Cardiac fibroblast (primary cell): ENCODE data around the gene CCR5.
"Not testable (repeated sequence)": the region's sequence is repeated elsewhere in the genome, so short reads cannot be mapped to it uniquely, and the experiment has no call there.

ENCODE experiments used
- DNase-seq, 2 donors: peaks; one replicate each; pipeline versions ENCODE4 v3.0.0 to v3.0.0-alpha.2; 2010; ENCODE audit warnings: low read depth in 2 of 2
- H3K4me3 ChIP-seq, 2 donors: replicated peaks in 1 of 2; 1 replicate in 1 of 2; 2 replicates in 1 of 2; pipeline ENCODE4 v1.5.1; 2011; ENCODE audit warnings: low read depth in 2 of 2, low read length in 2 of 2, mild to moderate bottlenecking in 2 of 2, moderate library complexity in 1 of 2
- TF ChIP-seq, protein P1 (sequence below): IDR thresholded peaks from one replicate; pipeline ENCODE4 v1.5.1; 2011; ENCODE audit warnings: low read depth, mild to moderate bottlenecking, low read length, inconsistent platforms

The CCR5 gene

DNA sequence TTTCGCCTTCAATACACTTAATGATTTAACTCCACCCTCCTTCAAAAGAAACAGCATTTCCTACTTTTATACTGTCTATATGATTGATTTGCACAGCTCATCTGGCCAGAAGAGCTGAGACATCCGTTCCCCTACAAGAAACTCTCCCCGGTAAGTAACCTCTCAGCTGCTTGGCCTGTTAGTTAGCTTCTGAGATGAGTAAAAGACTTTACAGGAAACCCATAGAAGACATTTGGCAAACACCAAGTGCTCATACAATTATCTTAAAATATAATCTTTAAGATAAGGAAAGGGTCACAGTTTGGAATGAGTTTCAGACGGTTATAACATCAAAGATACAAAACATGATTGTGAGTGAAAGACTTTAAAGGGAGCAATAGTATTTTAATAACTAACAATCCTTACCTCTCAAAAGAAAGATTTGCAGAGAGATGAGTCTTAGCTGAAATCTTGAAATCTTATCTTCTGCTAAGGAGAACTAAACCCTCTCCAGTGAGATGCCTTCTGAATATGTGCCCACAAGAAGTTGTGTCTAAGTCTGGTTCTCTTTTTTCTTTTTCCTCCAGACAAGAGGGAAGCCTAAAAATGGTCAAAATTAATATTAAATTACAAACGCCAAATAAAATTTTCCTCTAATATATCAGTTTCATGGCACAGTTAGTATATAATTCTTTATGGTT lies at the start of gene CCR5:
TSS of gene CCR5 (plus strand) at position 108 of the 680 bp plus-strand sequence. CDS start 1,957 bp downstream, outside the sequence.
- H3K4me3 ChIP-seq: no peak within 1 kb of the TSS
- no peak for DNase-seq
- TF ChIP-seq, protein P1, sequence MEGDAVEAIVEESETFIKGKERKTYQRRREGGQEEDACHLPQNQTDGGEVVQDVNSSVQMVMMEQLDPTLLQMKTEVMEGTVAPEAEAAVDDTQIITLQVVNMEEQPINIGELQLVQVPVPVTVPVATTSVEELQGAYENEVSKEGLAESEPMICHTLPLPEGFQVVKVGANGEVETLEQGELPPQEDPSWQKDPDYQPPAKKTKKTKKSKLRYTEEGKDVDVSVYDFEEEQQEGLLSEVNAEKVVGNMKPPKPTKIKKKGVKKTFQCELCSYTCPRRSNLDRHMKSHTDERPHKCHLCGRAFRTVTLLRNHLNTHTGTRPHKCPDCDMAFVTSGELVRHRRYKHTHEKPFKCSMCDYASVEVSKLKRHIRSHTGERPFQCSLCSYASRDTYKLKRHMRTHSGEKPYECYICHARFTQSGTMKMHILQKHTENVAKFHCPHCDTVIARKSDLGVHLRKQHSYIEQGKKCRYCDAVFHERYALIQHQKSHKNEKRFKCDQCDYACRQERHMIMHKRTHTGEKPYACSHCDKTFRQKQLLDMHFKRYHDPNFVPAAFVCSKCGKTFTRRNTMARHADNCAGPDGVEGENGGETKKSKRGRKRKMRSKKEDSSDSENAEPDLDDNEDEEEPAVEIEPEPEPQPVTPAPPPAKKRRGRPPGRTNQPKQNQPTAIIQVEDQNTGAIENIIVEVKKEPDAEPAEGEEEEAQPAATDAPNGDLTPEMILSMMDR: no peak

GRCh38 chr3:46321461-46322104 lies 49.2 kb upstream of the CCR5 start:
- TF ChIP-seq, protein P1: no peak
- DNase-seq: no peak
- H3K4me3 ChIP-seq: no peak overlapping the region

GRCh38 chr3:46324036-46324435 lies 46.7 kb upstream of the CCR5 start:
- no peak overlapping the region for H3K4me3 ChIP-seq
- no peak for DNase-seq
- TF ChIP-seq, protein P1: no peak

- H3K4me3 ChIP-seq: no peak overlapping the region
- TF ChIP-seq, protein P1: no peak
- DNase-seq: peak in 1 of 2 donors; percentile 2
Measured at GRCh38 chr3:46325645-46326300, 45.0 kb upstream of the CCR5 start.

DNA sequence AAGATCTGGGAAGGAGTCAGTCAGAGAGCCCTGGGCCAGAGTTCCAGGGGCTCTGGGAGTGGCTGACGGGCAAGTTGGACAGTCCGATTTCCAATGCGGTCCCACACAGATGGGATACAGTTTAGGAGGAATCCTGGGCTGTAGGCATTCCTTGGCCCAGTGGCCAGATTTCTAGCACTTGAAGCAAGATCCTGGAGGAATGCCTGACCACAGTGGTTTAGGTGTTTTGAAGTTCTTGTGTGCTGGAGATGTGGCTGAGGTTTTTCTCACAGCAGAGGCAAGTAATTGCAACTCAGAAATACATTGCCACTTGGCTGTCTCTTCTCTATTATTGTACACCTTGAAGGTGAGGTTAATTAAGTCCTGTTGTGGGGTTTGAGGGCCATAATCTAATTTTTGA lies 40.1 kb upstream of the CCR5 start:
- H3K4me3 ChIP-seq, DNase-seq: not testable (repeated sequence)

GRCh38 chr3:46334741-46335478 lies 35.8 kb upstream of the CCR5 start:
- TF ChIP-seq, protein P1: no peak
- peak; percentile 28 to 41 for DNase-seq
- H3K4me3 ChIP-seq: no peak overlapping the region
